Panc1 (cell line): ENCODE measurements around the gene MROH2A.

Experiments used
- CTCF ChIP-seq: fragments of 450-650 bp; IDR thresholded peaks from 2 replicates; pipeline ENCODE4 v1.5.1; 2017; ENCODE audit warnings: mild to moderate bottlenecking
- POLR2AphosphoS5 ChIP-seq: IDR thresholded peaks from 2 replicates; pipeline ENCODE4 v1.6.1; 2012; ENCODE audit warnings: mild to moderate bottlenecking, low read depth, low read length, moderate library complexity
- REST ChIP-seq, 2 experiments: IDR thresholded peaks; 2 replicates each; pipeline ENCODE4 v1.6.1; 2011 to 2012; ENCODE audit warnings: low read depth in 2 of 2, control low read depth in 1 of 2, low read length in 1 of 2, mild to moderate bottlenecking in 1 of 2, moderate library complexity in 1 of 2; ENCODE audit not compliant: insufficient read depth in 1 of 2
- SIN3A ChIP-seq: IDR thresholded peaks from 2 replicates; pipeline ENCODE4 v1.6.1; 2012; ENCODE audit warnings: low read depth, mild to moderate bottlenecking, low read length, moderate library complexity, borderline replicate concordance; ENCODE audit not compliant: insufficient read depth
- TCF7L2 ChIP-seq: IDR thresholded peaks from 2 replicates; pipeline ENCODE4 v1.6.1; 2011; ENCODE audit warnings: mild to moderate bottlenecking, low read depth, low read length, inconsistent platforms

GRCh38 chr2:233747283-233747544, 30.9 kb upstream of the MROH2A start:
- TF ChIP-seq POLR2AphosphoS5 (no peak), CTCF (no peak), REST (IDR thresholded peaks at IDR 0.05; ENCODE audit: insufficient read depth in 1 of 2, low read depth in 2 of 2, low read length in 1 of 2) (no peak), TCF7L2 (no peak), SIN3A (no peak)
